T47D (cell line): ENCODE data around the gene RAB6D.
"Not testable (repeated sequence)": the region's sequence is repeated elsewhere in the genome, so short reads cannot be mapped to it uniquely, and the experiment has no call there.

Experiments
- DNase-seq, 2 experiments: peaks; one replicate each; pipeline versions ENCODE4 v3.0.0 to v3.0.0-alpha.2; 2011 to 2012; ENCODE audit warnings: low read depth in 1 of 2, low spot score in 1 of 2
- JUND ChIP-seq: IDR thresholded peaks from 2 replicates; pipeline ENCODE4 v1.6.1; 2012; ENCODE audit warnings: low read depth
- in situ Hi-C: cut with HindIII; loops from 2 replicates; pipeline ENCODE4 v1.10.0; 2016; ENCODE audit warnings: low sequenced_read_pairs, low pct_unique_long_range_greater_than_20kb

Gene RAB6D

DNA sequence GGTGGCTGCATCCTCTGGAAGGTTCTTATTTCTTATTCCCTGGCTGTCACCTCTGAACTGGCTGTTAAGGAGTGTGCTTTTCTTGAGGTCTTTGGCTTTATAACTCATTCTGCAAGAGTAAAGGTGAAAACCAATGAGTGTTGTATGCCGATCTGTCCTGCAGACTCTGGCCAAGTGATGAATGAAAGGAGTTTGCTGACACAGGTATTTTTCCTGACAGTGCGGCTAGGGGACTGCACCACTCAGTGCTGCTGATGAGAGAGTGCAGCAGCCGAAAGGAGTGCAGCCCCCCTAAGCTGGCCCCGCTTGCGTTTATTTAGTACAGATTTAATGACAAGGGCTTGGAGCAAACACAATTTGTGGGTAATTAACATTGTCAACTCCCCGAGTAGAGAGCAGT lies 41.8 kb downstream of the RAB6D start:
- no peak for DNase-seq
- in situ Hi-C loops = no loop called here
- no peak for TF ChIP-seq JUND

DNA sequence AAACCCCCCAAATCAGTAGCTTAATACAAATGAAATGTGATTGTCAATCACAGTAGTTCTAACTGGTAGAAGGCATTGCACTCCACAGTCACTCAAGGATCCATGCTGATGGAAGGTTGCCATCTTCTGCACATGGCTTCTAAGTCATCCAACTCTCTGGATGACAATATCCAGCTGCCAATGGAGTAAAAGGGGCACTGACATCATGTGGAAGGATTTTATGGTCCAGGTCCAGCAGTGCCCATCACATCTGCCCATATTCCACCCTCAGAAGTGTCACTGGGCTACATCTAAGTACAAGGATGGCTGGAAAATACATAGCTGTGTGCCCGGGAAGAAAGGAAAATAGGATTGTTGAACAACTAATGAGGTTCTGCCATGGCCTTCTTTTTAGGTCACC lies 42.6 kb downstream of the RAB6D start:
- in situ Hi-C loops, DNase-seq: not testable (repeated sequence)

DNA sequence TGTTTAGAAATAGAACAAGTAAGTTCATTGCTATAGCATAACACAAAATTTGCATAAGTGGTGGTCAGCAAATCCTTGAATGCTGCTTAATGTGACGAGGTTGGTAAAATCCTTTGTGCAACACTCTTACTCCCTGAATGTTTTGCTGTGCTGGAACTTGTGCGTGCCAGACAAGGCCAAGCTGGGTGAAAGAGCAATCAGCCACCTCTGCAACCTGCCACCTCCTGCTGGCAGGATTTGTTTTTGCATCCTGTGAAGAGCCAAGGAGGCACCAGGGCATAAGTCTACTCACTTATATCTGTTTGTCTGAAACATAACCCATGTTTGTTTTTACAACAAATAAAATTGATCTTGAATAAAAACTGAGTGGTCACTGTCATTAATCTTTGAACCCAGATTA lies 53.0 kb downstream of the RAB6D start:
- DNase-seq, in situ Hi-C loops: not testable (repeated sequence)
